GM12878 (cell line): ENCODE data around the gene BIVM.

Experiments
- EZH2 ChIP-seq: IDR thresholded peaks from 2 replicates; pipeline ENCODE4 v1.6.1; 2012; ENCODE audit warnings: low read depth, mild to moderate bottlenecking, control low read depth, inconsistent platforms, low read length, borderline replicate concordance; ENCODE audit not compliant: control insufficient read depth
- GABPA ChIP-seq: IDR thresholded peaks from 2 replicates; pipeline ENCODE4 v1.6.1; 2014; ENCODE audit warnings: antibody characterized with exemption, low read depth, mild to moderate bottlenecking, inconsistent platforms
- SMC3 ChIP-seq: IDR thresholded peaks from 2 replicates; pipeline ENCODE4 v1.6.1; 2011; ENCODE audit warnings: low read length, improper control_type of control experiment, borderline replicate concordance
- TF ChIP-seq, protein P1 (sequence below): fragments of 450-650 bp; formaldehyde crosslinking; IDR thresholded peaks from 2 replicates; pipeline ENCODE4 v1.4.0; 2020; ENCODE audit warnings: mild to moderate bottlenecking, moderate library complexity
- TF ChIP-seq, protein P2 (sequence below): IDR thresholded peaks from 2 replicates; pipeline ENCODE4 v1.6.1; 2011; ENCODE audit warnings: low read depth, low read length, improper control_type of control experiment, borderline replicate concordance
- TF ChIP-seq, protein P3 (sequence below), 3 experiments: IDR thresholded peaks in 2 of 3; conservative IDR thresholded peaks in 1 of 3; 2 replicates each; pipeline ENCODE4 v1.5.1; 2011; ENCODE audit warnings: low read depth in 3 of 3, low read length in 3 of 3, mild to moderate bottlenecking in 3 of 3, control low read depth in 2 of 3, moderate library complexity in 2 of 3, inconsistent platforms in 1 of 3, mixed read lengths in 1 of 3; ENCODE audit not compliant: control insufficient read depth in 2 of 3, insufficient read depth in 1 of 3; ENCODE audit errors: extremely low read depth in 1 of 3
- TF ChIP-seq, protein P4 (sequence below): IDR thresholded peaks from 2 replicates; pipeline ENCODE4 v1.6.1; 2012; ENCODE audit warnings: low read depth, low read length, improper control_type of control experiment
- TF ChIP-seq, protein P5 (sequence below): IDR thresholded peaks from 2 replicates; pipeline ENCODE4 v1.6.1; 2012; ENCODE audit warnings: low read length, inconsistent platforms

DNA sequence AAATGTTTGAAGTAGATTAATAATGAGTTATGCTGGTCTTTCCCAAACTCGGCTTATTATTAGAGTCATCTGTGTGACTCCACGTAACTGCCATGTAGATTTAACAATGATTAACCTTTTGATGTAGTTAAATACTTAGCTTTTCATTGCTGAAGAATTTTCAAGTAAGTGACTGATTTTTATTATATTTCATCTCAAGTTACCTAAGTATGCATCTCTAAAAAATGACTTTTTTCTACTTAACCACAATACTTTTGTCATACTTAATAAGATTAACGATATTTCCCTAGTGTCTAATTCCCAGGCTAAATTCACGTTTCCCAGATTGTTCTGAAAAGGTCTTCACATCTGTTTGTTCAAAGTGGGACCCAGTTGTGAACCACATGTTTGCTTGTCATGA is 17.8 kb downstream of the BIVM start:
- TF ChIP-seq, protein P1, sequence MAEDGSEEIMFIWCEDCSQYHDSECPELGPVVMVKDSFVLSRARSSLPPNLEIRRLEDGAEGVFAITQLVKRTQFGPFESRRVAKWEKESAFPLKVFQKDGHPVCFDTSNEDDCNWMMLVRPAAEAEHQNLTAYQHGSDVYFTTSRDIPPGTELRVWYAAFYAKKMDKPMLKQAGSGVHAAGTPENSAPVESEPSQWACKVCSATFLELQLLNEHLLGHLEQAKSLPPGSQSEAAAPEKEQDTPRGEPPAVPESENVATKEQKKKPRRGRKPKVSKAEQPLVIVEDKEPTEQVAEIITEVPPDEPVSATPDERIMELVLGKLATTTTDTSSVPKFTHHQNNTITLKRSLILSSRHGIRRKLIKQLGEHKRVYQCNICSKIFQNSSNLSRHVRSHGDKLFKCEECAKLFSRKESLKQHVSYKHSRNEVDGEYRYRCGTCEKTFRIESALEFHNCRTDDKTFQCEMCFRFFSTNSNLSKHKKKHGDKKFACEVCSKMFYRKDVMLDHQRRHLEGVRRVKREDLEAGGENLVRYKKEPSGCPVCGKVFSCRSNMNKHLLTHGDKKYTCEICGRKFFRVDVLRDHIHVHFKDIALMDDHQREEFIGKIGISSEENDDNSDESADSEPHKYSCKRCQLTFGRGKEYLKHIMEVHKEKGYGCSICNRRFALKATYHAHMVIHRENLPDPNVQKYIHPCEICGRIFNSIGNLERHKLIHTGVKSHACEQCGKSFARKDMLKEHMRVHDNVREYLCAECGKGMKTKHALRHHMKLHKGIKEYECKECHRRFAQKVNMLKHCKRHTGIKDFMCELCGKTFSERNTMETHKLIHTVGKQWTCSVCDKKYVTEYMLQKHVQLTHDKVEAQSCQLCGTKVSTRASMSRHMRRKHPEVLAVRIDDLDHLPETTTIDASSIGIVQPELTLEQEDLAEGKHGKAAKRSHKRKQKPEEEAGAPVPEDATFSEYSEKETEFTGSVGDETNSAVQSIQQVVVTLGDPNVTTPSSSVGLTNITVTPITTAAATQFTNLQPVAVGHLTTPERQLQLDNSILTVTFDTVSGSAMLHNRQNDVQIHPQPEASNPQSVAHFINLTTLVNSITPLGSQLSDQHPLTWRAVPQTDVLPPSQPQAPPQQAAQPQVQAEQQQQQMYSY (CRISPR knock-in tag), result no peak
- TF ChIP-seq SMC3 (no peak), EZH2 (no peak), GABPA (no peak)
- TF ChIP-seq, protein P2, sequence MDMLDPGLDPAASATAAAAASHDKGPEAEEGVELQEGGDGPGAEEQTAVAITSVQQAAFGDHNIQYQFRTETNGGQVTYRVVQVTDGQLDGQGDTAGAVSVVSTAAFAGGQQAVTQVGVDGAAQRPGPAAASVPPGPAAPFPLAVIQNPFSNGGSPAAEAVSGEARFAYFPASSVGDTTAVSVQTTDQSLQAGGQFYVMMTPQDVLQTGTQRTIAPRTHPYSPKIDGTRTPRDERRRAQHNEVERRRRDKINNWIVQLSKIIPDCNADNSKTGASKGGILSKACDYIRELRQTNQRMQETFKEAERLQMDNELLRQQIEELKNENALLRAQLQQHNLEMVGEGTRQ, result no peak
- TF ChIP-seq, protein P3, sequence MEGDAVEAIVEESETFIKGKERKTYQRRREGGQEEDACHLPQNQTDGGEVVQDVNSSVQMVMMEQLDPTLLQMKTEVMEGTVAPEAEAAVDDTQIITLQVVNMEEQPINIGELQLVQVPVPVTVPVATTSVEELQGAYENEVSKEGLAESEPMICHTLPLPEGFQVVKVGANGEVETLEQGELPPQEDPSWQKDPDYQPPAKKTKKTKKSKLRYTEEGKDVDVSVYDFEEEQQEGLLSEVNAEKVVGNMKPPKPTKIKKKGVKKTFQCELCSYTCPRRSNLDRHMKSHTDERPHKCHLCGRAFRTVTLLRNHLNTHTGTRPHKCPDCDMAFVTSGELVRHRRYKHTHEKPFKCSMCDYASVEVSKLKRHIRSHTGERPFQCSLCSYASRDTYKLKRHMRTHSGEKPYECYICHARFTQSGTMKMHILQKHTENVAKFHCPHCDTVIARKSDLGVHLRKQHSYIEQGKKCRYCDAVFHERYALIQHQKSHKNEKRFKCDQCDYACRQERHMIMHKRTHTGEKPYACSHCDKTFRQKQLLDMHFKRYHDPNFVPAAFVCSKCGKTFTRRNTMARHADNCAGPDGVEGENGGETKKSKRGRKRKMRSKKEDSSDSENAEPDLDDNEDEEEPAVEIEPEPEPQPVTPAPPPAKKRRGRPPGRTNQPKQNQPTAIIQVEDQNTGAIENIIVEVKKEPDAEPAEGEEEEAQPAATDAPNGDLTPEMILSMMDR (IDR thresholded peaks at IDR 0.05 in 2 of 3, conservative IDR thresholded peaks at IDR 0.05 in 1 of 3; ENCODE audit: control insufficient read depth in 2 of 3, extremely low read depth in 1 of 3, insufficient read depth in 1 of 3, low read depth in 3 of 3, low read length in 3 of 3), result no peak
- TF ChIP-seq, protein P4, sequence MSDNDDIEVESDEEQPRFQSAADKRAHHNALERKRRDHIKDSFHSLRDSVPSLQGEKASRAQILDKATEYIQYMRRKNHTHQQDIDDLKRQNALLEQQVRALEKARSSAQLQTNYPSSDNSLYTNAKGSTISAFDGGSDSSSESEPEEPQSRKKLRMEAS, result no peak
- TF ChIP-seq, protein P5, sequence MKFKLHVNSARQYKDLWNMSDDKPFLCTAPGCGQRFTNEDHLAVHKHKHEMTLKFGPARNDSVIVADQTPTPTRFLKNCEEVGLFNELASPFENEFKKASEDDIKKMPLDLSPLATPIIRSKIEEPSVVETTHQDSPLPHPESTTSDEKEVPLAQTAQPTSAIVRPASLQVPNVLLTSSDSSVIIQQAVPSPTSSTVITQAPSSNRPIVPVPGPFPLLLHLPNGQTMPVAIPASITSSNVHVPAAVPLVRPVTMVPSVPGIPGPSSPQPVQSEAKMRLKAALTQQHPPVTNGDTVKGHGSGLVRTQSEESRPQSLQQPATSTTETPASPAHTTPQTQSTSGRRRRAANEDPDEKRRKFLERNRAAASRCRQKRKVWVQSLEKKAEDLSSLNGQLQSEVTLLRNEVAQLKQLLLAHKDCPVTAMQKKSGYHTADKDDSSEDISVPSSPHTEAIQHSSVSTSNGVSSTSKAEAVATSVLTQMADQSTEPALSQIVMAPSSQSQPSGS, result no peak
